Measurements from ENCODE around the gene FOXB1.

The FOXB1 gene

DNA sequence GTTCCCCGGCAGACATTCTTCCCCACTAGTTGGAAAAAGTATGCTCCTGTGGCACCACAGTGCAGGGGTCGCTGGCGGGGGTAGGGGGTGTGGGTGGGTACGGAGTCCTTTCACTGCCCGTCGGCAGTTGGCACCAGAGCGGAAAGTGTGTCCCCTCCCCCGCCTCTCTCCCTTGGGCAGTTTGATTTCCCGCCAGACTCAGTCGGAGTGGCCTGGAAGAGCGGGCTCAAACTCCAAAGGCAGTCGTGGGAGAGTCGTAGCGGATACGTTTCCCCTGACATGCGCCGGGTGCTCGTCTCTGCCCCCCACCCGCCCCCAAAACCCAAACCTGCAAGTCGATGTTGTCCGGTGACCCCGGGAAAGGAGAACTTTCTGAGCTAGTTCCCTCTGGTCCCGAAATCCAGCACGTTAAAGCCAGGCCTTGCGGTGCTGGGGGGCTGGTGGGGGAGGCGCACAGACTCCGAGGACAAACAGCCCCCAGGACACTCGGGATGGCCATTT, 4.4 kb upstream of the FOXB1 start:
- H3K4me3 ChIP-seq (ENCODE audit: low read depth, low read length): no peak overlapping the region

DNA sequence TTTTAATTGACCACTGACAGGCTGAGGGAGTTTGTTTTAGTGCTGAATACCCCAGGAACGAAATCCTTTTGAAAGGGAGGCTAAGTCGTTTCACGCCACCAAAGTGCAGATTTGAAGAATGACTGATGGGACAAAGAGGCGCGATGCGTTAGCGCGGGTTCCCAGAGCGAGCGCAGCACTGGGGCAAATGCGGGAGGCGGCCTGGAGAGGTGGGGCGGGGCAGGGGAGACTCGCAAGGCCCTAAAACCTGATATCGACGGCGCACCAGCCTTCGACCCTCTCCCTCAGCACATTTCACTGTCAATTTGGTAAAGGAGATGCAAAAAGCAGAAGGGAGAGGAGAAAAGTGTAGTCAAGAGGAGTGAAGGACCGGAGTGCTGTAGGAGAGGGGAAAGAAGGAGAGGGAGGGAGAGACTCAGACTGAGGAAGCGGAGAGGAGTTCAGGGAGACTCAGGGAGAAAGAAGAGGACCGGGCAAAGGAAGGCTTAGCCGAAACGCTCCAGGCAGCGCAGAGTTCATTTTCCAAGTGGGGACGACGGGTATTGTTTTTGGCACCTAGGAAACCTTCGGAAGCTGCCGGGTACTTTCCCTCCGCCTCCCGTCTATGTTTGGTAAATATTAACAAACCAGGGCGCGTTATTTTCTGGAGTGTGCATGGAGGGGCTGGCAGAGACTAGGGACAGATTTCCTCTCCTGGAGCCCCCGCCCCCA, 3.8 kb upstream of the FOXB1 start:
- TF ChIP-seq, protein P1, sequence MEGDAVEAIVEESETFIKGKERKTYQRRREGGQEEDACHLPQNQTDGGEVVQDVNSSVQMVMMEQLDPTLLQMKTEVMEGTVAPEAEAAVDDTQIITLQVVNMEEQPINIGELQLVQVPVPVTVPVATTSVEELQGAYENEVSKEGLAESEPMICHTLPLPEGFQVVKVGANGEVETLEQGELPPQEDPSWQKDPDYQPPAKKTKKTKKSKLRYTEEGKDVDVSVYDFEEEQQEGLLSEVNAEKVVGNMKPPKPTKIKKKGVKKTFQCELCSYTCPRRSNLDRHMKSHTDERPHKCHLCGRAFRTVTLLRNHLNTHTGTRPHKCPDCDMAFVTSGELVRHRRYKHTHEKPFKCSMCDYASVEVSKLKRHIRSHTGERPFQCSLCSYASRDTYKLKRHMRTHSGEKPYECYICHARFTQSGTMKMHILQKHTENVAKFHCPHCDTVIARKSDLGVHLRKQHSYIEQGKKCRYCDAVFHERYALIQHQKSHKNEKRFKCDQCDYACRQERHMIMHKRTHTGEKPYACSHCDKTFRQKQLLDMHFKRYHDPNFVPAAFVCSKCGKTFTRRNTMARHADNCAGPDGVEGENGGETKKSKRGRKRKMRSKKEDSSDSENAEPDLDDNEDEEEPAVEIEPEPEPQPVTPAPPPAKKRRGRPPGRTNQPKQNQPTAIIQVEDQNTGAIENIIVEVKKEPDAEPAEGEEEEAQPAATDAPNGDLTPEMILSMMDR (IDR thresholded peaks at IDR 0.05; ENCODE audit: borderline replicate concordance, insufficient read depth, low read depth, low read length): no peak
- no peak overlapping the region for H3K4me3 ChIP-seq (ENCODE audit: low read depth, low read length)

More for the DNA sequence above, 4.4 kb upstream of the FOXB1 start:
- TF ChIP-seq, protein P1 (IDR thresholded peaks at IDR 0.05; ENCODE audit: borderline replicate concordance, insufficient read depth, low read depth, low read length): no peak

DNA sequence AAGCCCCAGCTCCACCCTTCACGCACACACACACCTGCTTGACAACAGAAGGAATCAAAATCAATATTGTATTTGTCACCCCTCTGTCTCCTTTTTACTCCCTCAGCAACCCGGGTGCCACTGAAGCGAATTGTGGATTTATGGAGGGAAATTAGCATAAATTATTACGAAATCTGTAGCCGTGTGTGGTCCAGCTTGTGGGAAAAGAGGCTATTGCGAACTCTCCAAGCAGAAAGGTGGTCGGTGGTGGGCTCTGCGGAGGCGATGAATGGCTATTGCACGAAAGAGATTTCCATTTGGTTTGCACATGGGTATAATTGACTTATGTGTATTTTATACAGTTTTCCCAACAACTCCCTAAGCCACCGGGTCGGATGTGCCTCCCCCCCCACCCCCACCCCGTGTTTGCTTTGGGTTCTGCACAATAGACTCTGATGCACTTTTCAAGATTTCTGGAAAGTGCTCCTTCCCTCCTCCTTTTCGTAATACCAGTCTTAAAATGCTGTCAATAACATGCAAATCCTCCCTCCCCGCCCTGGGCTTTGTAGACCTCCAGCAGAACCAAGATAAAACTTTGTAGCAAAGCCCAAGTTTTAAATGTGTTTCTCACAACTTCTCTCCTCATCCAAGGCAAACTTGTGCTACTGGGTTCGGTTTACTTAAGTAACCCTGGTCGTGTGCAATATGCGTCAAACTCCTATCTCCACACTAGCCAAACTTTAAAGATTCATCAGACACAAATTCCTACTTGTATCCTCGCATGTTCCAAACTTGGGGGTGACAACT, 3.1 kb upstream of the FOXB1 start:
- TF ChIP-seq, protein P1 (IDR thresholded peaks at IDR 0.05; ENCODE audit: borderline replicate concordance, insufficient read depth, low read depth, low read length): no peak
- H3K4me3 ChIP-seq (ENCODE audit: low read depth, low read length): no peak overlapping the region

DNA sequence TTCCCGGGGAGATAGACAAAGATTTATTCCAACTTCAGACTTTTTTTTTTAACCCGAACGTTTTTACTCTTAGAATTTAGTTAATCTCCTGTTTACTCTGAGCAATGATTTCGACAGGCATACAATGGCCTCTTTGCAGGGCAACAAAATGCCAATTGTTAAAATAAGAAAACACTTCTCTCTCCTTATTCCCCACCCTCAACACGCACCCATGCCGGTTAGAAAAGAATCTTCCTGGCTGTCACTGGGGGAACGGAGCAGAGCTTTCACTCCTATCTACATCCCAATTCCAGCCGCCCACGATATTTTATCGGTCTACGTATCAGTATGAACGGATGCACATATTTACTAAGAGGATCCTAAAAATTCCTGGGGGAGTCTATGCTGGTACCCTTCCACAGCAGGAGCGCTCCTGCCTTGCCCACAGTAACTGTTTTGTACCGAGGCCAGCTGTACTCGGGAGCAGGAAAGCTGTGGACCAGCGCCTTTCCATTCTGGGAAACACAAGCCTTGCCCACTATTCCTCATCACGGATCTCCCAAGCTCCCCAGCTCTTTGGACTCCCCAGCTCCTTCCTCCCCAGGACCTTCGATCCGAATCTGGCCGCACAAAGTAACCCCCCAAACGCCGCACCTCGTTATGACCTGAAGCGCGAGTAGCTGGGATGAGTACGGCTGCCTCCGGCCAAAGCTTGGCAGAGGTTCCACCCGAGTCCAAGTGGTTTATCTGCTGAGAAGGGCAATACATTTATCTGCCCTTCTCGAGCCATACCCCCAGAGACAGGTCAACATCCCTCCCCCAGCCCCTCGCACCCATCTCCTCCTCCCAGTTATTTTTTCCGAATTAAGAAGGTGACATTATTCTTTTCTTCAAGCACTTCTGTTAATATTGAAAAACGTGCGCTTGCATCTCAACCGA, 2.2 kb upstream of the FOXB1 start:
- H3K4me3 ChIP-seq (ENCODE audit: low read depth, low read length): no peak overlapping the region
- TF ChIP-seq, protein P1 (IDR thresholded peaks at IDR 0.05; ENCODE audit: borderline replicate concordance, insufficient read depth, low read depth, low read length): no peak

GRCh38 chr15:60002528-60003218, 1.4 kb upstream of the FOXB1 start:
- TF ChIP-seq, protein P1 (IDR thresholded peaks at IDR 0.05; ENCODE audit: borderline replicate concordance, insufficient read depth, low read depth, low read length): no peak
- H3K4me3 ChIP-seq (ENCODE audit: low read depth, low read length): no peak overlapping the region

DNA sequence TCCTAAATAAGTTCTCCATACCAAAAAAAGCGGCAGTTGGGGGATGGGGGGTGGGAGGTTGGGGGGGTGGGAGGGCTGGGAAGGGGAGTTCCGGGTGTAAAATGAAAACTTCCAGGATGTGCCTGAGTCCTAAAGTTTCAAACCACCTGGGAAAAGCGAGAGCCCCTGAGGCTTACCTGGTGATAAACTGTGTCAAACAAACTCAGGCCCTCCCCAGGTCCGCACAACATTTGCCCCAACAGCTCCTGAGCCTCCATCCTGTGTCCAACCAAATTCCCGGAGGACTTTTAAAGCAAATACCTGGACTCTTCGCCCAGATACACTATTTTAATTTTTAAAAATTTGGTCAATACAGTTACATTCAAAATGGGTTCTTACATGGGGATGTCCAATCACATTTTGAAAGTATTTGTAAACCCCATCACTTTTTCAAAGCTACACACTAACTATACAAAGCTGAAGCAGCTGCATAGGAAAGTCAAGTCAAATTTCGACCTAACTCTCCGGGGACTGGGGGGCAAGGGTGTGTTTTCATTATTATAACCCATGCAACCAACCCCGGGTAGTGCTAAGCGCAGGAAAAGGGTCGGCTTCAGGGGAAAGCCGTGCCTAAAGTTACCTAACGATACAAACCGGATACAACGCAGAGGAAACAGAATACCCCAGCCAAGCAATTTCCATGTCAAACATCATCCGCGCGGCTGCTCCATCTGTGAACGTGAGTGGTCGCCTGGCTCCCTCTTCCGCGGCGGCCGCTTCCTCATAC, 685 bp upstream of the FOXB1 start:
- TF ChIP-seq, protein P1 (IDR thresholded peaks at IDR 0.05; ENCODE audit: borderline replicate concordance, insufficient read depth, low read depth, low read length): no peak
- H3K4me3 ChIP-seq (ENCODE audit: low read depth, low read length): no peak overlapping the region
